HG03108 (cell line): ENCODE results near the gene BMP6.
"Not testable (repeated sequence)": the region's sequence is repeated elsewhere in the genome, so short reads cannot be mapped to it uniquely, and the experiment has no call there.

Experiments
- ATAC-seq: cut with Tn5 transposase; IDR thresholded peaks from one replicate; pipeline ENCODE4 v1.9.1; 2021; ENCODE audit warnings: moderate library complexity; ENCODE audit not compliant: unreplicated experiment

BMP6 gene

DNA sequence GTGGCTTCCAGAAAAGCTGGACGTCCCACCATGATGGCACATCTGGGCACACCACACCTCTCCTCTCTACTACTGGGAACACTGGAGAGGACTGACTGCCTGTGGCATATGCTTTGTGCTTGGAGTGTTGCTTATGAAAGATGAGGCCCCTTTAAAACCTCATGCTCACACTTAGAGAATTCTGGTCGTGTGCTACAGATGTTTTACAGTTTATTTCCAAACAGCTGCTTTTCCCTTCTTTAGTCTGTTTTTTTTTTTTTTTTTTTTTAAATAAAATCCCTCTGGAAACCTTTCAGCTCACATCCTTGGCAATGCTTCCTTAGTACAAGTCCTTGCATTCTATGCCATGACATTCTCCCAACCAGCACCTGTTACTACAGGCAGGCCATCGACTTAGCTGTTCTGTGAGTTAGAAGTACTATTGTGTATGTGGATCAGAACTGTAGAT lies 60.3 kb downstream of the BMP6 start:
- no peak for ATAC-seq

GRCh38 chr6:7787137-7787608 lies 61.3 kb downstream of the BMP6 start:
- ATAC-seq = no peak

DNA sequence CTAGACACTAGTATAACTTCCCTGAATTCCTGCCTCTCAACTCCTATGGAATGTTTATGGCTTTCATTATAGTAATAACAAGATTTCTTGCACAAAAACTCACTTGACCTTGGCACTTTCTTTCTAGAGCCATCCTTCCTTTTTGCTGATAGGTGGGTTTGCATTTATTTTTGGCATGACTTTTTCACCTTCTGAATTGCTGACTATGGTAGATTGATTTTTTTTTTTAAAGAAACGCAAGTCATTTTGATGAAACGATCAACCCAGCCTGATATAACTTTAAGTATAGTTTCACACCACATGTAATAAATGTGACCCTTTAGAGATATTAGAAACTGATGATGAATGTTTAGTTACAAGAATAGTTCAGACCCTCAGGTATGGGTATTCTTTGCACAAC lies 61.8 kb downstream of the BMP6 start:
- no peak for ATAC-seq

DNA sequence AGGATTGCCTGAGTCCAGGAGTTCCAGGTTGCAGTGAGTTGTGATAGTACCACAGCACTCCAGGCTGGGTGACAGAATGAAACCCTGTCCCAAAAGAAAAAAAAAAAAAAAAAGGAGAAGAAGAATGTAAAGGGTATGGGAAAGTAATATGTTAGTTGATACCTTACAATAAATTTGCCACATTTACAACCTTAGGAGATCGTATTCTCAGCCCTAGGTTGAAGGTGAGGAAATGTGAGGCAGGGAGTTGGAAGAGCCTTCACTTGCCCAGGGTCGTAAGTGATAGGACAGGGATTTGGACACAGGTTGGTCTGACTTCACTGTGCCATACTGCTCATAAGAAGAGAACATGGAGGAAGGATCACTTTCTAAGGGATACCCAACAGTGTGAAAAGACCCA lies 68.6 kb downstream of the BMP6 start:
- no peak for ATAC-seq

GRCh38 chr6:7797386-7797785 lies 71.5 kb downstream of the BMP6 start:
- no peak for ATAC-seq

- no peak for ATAC-seq
Observed at GRCh38 chr6:7798751-7799150, 72.9 kb downstream of the BMP6 start.

- no peak for ATAC-seq
Observed at GRCh38 chr6:7802662-7803061, 76.8 kb downstream of the BMP6 start.

DNA sequence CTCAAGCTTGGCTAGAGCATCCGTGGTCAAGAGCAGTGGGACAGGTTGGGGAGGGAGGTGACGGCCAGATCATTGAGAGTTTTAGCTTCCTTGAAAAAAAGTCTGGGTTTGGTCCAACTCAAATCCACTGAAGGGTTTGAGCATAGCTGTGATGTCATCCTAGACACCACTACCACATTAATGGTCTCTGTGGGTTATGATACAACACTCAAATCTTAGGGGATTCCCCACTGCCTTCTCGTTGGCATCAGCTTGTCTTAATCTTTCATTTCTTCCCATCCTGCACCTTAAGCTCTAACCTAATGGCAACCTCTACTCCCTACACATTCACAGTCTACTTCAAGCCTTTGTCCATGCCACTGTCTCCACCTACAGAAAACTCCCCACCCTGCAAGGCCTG lies 77.3 kb downstream of the BMP6 start:
- no peak for ATAC-seq

DNA sequence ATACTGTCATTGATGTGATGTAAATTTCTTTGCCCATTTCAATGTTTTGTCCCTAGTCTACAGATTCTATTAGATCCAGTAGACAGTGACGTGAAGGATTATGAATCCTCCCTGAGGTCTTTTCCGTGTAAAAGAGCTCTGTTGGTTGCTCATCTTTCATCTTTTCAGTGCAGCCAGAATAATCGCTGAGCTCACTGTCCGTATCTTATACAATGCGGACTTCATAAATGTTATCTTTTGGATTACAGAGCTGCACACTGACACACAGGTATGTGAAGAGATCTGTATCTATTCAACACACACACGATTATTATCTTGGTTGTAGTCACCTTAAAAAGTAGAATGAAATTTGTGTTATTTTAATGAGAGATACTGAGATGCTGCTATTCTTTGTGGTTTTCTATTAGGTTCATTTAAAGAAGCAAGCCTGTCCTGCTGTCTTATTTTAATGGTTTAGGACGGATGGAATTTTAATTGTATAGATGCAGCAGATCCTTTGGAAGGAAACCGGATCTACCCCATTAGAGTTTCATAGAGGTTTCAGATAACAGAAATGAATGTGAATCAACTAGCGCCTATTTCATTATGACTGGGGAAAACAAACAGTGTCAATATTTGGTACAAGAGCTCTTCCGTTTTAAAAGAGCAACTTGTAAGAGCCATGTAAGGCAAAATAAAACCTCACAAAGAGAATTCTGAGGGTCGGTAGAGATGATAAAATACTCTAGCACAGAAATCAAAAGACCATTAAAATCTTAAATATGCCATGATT lies 79.4 kb downstream of the BMP6 start:
- no peak for ATAC-seq

DNA sequence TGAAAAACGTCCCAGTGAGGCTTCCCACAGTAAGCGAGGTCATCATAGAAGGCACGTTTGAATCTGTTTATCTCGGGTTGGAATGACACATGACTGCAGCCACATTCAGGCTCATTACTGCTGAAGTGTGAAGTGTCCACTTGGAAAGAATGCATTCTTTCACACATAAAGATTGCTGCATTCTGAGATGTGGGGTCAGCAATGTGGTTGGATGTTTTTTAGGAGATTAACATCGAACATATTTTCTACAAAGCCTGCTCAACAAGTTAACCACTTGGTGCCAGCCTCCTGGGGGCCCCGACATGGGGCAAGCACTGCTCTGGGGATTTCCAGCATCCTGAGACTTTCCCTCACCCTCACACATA lies 79.9 kb downstream of the BMP6 start:
- no peak for ATAC-seq

GRCh38 chr6:7806711-7807110 lies 80.8 kb downstream of the BMP6 start:
- no peak for ATAC-seq

DNA sequence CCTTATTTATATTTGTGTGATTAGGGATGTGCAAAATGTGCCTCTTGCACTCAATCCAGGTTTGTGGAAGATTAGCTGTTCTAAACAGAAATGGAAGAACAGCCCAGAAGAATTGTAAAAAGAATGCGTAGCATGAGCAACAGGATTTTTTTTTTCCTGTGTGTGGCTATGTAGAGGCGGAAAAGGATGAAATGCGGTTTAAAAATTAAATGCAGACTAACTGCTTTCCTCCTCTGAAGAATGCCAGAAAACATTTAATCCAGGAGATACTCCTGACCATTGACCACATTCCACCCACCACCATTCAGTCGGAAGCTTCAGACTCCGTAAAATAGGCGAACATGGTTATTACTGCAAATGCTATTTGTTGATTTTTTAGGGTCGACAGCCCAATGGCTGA lies 83.4 kb downstream of the BMP6 start:
- ATAC-seq = no peak

DNA sequence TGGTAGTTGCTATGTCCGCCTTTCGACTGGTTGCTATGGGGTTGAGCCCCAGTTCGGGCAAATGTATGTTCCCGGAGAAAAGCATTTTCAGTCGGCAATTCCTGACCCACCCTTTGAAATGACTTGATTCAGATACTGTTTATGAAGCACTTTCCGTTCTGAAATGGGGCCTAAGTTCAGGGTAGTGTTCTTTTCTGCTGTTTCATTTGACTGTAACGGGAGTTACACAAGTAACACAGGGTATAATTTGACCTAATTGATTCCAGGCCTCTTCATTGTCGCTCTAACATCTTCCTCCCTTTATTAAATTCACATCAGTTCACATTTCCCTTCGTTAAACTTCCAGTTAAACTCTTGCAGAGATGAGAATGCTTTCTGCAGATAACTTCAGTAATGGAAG lies 85.5 kb downstream of the BMP6 start:
- no peak for ATAC-seq

- ATAC-seq = no peak
Observed at GRCh38 chr6:7812623-7813022, 86.7 kb downstream of the BMP6 start.

DNA sequence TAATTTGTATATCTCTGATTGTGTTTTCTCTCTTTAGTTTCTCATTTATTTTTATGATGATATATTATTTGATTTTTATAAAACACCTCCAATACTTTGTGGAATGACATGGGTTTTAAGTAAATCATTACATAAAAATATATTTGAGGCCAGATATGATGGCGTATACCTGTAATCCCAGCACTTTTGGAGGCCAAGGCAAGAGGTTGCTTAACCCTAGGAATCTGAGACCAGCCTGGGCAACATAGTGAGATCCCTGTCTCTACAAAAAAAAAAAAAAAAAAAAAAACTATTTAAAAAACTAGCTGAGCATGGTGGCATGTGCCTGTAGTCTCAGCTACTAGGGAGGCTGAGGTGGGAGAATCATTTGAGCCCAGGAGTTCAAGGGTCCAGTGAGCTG lies 87.3 kb downstream of the BMP6 start:
- ATAC-seq = no peak

- ATAC-seq = no peak
Observed at GRCh38 chr6:7813704-7814103, 87.8 kb downstream of the BMP6 start.

DNA sequence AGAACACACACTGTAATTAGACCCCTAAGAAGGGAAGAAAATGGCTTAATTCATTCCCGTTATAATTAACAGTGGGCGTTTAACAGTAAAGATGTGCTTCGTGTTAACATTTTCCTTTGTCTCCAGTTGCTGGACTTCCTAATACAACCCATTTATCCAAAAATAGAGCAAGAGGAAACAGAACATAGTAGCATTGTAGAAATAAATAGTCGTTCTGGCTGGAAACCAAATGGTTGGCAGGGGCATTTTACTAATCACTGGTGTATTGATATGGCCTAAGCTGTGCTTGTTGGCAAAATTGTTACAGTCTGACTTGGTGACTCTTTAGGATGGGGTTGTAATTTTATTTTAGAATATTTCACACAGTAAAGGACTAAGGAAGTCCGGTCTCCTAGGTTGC lies 89.8 kb downstream of the BMP6 start:
- ATAC-seq = no peak

- not testable (repeated sequence) for ATAC-seq
Observed at GRCh38 chr6:7817184-7817583, 91.3 kb downstream of the BMP6 start.

GRCh38 chr6:7818257-7819214 lies 92.6 kb downstream of the BMP6 start:
- ATAC-seq = no peak

- ATAC-seq = no peak
Observed at GRCh38 chr6:7819431-7820015, 93.6 kb downstream of the BMP6 start.

DNA sequence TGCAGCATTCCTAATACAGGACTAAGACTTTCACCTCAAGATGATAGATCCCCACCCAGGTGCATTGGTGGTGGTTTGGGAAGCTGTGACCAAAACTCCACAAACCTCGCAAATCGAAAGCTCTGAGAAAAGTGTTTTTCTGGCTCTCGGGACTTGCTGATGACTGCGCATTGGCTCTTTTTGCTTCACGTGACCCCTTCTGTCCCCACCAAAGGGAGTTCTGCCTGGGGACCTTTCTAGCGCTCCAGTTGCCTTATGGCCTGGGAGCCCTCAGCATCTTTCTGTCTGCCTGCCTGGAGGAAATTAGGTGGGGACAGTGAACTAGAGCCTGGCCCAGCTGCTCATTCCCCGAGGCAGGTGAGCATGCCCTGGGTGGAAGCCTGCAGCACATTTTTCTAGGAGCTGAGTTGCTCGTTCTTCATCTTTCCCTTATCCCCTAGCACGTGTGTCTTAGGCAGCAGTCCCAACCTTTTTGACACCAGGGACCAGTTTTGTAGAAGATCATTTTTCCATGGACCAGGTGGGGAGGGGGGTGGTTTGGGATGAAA lies 94.5 kb downstream of the BMP6 start:
- ATAC-seq = no peak
